Stimulated activated naive CD4-positive, alpha-beta T cell (primary cell): ENCODE results near the gene SAC3D1.

Experiments used
- DNase-seq, 6 experiments: peaks; one replicate each; lab custom pipeline; 2025; lab: John Stamatoyannopoulos, UW

Gene SAC3D1

DNA sequence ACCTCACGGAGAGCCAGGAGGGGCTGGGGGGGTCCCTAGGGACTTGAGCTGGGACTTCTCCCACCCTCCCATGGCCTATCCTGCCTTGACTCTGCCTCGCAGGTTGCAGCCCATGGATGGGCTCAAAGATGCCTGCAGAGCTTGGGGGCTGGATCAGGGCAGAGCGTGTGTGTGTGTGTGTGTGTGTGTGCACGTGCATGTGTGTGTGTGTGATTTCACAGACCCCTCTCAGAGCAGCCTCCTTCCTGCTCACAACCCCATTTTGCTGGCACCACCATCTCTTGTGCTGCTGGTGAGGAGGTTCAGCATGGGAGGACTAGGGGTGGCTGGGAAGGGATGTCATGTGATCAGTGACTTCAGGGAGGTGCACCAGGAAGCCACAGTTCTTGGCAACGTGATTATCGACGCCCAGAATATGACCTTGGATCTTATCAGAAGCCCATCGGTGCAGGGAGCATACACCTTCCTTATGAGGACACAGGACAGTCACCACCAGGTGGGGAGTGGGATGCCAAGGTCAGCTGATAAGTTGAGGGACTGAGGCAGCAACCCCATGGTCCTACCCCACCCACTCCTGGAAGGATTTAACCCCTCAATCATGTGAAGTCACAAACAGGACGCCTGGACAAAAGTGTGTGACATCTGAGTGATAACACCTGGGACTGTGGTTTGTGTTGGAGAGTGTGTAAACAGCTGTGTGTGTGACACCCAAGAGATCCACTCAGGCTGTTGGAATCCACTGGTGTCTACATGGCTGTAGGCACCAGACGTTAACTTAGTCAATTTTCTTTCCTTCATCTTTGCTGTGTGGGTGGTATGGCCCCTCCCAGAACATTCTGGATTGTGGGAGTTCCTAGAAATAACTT is 19.2 kb downstream of the SAC3D1 start:
- DNase-seq = no peak

DNA sequence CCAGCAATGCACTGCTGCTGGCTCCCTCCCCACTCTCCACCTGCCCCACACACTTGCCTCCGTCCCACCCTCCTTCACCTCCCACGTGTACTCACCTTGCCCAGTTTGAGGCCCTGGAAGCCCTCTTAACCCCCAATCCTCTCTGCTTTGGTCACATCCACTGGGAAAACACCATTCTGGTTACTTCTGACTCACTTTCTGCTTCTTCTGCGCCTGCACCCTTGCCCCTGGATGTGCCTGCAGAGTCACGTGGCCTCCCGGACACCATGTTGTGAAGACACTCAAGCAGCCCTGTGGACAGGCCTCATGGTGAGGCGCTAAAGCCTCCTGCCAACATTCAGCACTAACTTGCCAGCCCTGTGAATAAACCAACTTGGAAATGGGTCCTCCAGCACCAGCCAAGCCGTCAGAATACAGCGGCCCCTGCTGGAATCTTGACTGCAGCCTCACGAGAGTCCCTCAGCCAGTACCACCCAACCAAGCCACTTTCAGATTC is 20.0 kb downstream of the SAC3D1 start:
- DNase-seq = peak in 4 of 6 experiments; percentile 39 to 97 (median 92)

DNA sequence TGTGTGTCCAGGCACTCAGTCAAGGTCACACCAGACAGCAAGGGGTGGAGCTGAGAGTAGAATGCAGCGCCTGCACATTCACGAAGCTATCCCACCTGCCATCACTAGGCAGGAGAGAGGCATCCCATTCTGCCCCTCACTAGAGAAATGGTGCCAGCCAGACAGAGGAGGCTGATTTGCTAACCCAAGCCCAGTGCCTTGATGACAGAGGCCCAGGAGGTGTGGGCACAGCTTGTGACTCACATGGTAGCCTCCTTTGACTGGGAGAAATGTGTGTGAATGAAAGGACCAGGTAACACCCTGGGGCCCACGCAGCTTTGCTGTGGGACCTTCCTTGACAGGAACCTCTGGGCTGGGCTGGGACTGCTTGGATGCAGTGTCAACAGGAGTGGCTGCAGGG is 22.5 kb downstream of the SAC3D1 start:
- no peak for DNase-seq

DNA sequence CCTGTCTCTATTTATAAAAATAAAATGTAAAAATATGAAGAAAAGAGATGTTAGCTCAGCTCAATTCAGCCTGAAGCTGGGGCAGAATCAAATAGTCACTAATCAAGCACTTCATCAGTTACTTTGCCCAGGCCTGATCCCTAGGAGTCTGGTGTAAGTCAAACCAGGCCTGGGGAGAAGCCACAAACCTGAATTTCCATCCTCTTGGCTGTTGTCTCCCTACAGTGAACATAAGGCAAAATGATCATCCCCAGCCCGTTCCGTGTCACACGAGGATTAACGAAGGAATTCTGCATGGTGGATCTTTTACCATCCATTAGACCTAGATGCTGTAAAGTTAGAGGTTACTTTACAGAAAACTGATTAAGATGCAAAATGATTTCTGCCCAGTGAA is 23.8 kb downstream of the SAC3D1 start:
- no peak for DNase-seq

DNA sequence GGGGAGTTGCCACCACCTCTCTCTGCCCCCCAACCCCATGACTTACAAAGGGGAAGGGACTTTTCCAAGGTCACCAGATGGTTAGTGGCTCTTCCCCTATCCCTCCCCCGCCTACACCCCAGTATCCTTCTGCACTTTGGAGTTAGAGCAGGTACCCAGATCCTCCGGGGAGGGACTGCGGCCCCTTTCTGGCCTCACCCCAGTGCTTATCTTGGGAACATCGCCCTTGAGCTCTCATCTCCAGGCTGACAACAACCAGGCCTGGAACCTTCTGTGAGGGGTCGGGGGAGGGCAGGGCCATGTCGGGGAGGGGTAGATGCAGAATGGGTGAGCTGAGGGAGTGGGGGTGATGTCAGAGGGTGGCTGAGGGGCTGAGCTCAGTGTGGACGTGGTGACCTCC is 24.8 kb downstream of the SAC3D1 start:
- no peak for DNase-seq

DNA sequence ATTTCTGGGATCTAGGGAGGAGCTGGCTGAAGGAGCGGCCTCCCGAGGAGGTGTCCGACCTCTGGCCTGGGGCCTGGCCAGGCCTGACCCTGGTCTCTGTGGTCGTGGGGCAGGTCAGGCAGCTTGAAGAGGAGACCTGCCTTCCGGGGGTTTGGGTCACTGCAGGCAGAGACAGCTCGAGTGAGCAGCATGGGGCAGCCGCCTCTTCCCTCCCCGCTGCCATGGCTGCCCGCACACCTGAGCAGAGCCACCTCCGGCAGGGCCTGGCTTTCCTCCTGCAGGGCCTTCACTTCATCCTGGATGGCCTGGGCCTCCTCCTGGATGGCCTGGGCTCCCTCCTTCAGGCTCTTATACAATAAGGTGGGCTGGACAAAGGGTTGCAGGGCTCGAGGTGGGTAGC is 25.3 kb downstream of the SAC3D1 start:
- DNase-seq = no peak

DNA sequence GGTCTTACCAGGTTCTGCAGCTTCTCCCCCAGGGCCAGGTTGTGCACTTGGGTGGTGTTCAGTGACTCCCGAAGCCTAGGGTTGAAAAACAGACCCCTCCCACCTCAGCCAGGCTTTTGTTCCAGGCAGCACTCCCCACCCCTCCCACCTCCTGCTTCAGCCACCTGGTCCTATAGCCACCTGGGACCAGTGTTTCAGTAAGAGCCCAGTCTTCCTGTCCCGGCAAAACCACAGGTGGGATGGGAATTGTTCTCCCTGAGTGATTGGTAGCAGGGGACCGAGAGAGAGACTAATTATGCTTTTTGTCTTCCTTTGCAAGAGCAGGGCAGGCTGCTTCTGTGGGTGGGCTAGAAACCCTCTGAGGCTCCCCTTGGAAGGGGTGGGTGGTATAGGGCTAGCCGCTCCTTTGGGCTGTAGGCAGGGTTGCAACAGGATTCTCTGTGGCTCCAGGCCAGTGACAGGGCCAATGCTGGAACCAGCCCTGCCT is 25.8 kb downstream of the SAC3D1 start:
- no peak for DNase-seq

DNA sequence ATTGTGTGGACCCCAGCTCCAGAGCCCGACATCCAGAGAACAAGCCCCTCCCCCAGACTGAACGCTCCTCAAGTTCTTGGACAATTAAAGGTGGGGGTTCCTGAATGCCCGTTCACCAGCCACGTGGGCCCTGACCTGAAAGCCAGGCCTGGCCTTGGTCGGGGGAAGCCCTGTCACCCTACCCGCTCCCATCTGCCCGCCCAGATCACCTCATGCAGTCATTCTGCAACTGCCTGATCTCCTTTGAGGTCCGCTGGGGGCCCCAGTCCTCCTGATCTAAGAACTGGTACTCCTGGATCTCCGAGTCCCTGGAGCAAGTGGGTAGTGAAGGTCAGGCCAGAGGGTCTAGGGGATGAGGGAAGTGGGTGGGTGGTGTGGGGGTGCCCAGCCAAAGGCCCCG is 26.4 kb downstream of the SAC3D1 start:
- DNase-seq = no peak

DNA sequence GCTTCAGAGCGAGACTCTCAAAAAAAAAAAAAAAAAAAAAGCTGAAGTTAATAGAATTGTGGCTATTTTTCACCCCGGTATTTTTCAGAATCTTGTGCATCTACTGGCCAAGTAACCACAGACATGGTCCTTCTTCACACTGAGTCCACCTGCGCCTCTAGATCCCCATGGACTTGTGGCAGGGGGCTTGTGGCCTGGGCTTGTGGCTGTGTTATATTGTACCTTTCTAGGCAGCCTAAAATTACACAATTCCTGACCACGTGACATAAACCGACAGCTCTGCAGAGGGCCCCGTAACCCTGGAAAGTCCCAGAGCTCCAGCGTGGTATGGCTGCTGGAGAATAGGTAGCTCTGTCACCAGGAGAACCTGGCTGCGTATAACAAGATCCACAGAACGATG is 28.2 kb downstream of the SAC3D1 start:
- DNase-seq = no peak

DNA sequence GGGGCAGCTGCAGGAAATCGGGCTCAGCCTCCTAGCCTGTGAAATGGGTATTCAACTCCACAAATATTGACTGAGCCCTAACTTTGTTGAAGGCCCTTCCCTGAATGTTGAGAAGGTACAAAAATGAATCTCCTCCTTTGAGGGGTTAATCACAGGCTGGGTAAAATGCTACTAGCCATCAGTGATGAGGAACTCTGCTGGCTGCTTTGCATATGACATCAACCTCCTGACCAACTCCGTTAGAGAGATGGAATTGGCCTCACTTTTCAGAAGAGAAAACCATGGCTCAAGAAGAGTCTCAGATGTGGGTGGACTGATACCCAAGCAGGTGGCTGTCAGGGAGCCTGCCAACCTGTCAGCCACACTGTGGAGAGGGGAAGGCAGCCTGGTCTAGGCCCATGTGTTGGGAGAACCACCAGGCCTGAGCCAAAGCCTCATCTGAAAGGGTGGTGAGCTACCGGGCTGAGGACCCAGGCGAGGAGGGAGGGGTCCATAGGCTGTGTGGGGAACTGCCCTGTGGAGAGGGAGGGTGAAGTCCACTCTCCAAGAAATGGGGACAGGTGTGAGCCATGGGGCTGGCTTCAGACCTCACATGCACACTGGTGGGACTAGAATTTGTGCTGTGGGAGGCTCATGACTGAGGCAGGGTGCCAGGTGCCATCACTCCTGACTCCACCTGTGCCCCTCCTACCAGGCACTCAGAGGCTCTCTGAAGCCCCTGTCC is 31.1 kb downstream of the SAC3D1 start:
- DNase-seq = no peak

DNA sequence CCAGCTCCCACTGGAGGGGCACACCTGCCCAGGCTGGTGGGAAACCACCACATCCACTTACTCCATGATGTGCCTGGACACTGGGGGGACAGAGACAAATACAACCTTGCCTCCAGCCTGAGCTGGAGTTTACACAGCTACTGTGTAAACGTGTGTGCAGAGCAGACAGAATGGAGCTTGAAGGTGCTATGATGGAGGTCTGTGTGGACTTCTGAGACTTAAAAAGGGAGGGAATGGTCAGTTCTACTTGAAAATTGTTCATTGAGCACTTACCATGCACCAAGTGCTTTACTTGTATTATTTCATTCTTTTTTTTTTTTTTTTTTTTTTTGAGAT is 31.6 kb downstream of the SAC3D1 start:
- DNase-seq = no peak

DNA sequence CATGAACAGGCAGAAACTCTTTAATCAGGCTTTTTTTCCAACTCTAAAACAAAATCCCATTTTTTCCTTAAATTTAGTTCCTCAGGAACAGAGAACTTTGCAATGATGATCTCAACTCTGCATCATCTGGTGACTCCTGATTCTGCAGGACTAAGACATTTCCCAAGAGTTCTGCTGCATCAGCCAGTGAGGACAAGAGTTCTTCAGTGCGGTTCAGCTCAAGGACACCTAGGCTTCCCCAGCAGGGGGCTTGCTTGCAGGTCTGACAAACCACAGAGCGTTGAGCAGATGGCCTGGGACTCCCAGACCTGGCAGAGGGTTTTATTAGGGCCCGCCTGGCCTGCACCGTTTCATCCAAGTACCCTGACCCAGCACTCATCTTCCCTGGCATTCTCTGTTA is 36.4 kb downstream of the SAC3D1 start:
- DNase-seq = no peak

DNA sequence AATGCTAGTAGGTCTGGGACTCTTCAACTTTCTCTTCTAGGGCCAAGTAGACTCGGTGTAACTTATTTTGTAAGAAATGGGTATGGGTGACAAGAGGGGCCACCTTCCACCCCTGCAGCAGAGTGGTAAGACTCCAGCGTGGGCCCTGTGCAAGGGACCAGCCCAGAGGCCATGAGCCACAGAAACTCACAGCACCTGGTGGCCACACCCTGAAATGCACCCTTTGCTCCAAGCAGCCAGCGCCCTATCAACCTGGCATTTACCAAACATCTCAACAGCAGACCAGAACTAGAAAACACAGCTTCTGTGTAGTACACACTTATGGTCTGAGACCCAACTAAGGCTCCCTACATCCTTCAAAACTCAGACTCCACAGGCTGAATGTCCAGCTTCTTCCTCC is 37.1 kb downstream of the SAC3D1 start:
- DNase-seq = peak; percentile 30 to 74 (median 52)

DNA sequence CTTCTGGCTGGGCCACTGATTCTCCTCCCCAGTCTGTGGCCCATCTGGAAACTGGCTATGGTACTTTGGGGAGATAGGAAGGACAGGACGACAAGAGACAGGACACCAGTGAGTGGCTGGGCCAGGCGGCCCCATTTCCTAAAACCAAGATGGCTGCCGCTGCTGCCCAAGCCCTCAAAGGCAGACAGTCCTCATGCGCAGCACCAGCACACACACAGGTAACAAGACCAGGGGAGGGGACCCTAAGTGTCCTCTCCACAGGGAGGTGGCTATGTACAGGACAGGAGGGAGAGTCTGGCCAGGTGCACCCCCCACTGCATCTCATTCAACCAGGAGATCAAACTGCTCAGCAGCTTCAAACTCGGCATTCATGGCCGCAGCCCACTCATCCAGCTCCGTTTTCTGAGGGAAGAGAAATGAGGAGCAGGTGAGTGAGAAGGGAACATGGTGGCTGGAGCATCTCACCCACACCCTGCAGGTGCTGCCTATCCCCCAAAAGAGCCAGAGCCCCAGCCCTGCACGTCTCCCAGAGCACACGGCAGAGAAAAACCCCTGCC is 37.9 kb downstream of the SAC3D1 start:
- no peak for DNase-seq

DNA sequence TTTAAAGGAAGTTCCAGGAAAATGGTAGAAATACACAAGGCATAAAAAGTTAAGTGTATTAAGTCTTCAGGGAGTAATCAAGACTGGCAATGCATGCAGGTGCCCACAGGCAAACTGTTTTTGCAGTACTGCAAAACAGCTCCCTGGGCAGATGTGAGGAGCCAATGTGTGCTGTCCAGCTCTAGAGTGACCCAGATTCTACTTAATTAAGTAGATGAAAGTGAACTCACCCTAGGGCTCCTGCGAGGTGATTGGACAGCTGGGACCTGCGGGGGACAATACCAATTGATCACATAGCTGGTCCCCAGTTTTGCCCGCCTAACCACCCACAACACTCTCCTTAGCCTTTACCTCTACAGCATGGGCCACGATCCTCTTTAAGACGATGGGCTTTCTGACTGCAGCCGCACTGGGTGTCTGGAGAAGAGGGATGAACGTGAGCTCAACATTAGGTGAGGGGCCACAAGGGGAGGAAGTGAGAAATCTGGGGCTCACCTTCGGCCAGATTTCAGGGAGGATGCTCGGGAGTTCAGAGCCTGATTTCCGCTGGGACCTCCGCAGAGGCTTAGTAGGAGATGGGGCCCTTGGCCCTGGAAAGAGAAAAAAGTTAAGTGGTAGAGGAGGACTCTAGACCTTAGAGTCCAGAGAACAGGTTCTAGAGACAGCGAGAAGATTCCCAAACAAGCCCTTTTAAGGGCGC is 42.3 kb downstream of the SAC3D1 start:
- no peak for DNase-seq

DNA sequence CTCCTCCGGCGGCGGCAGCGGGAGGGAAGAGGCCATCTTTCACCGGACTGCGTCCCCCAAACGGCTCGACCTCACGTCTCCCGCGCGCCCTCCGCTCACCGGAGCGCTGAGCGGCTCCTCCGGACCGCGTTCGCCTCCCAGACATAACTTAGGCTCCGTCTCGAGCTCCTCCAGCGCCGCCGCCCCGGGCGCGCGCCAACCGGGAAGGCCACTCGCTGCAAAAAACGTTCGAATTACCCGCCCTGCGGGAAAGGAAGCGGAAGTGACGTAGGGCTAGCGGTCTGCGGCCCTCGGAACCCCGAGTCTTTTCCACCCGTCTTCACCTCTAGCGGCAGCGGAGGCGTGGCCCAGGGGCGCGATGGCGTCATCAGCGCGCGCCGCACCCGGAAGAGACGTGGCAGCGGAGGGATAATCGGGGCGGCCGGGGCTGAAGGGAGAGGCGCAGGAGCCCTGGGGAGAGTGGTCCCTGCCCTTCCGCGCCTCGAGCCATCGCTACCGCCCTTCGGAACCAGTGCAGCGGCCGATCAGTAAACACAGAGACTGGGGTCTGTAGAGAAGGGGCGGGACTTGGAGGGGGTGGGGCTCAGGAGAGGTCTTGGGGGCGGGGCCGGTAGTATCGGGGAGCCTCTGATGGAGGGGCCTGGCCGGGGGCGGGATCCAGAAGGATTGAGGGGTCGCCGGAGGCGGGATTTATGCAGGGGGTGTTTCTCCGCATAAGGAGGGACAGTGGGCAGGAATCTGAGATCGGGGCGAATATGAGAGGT is 43.0 kb downstream of the SAC3D1 start, which contains the start of the genes CDCA5 and ZFPL1:
Gene CDCA5, minus strand, starts transcription at position 207 of the 764 bp plus-strand sequence. Its CDS starts 62 bp downstream, at position 145.
Gene ZFPL1, plus strand, starts transcription at position 389 of the 764 bp plus-strand sequence. CDS start 477 bp downstream, outside the sequence.
- peak; percentile 90 to 97 (median 92) for DNase-seq

DNA sequence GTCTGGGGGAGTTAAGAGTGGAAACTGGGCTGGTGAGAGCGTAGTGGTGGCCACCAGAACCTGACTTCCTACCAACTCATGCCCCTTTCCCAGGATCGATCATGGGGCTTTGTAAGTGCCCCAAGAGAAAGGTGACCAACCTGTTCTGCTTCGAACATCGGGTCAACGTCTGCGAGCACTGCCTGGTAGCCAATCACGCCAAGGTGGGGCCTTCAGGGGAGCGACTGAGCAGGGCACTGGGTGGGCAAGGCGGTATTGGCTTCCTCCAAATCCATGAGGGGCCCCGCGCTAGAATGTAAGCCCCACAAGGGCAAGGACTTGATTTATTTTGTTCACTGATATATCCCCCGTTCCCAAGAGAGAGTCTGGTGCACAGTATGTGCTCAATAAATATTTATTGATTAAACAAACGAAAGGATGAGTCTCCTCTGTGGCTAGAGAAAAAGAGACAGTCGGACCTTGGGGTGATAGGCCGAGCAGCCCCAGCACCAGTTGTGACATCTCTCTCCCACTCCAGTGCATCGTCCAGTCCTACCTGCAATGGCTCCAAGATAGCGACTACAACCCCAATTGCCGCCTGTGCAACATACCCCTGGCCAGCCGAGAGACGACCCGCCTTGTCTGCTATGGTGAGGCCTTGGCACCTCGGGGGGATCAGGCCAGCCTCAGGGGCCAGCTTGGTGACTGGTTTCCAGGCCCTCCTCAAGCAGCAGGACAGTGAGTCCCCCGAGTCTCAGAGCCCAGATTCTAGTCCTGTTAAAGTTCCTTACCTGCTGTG is 43.8 kb downstream of the SAC3D1 start:
- no peak for DNase-seq

DNA sequence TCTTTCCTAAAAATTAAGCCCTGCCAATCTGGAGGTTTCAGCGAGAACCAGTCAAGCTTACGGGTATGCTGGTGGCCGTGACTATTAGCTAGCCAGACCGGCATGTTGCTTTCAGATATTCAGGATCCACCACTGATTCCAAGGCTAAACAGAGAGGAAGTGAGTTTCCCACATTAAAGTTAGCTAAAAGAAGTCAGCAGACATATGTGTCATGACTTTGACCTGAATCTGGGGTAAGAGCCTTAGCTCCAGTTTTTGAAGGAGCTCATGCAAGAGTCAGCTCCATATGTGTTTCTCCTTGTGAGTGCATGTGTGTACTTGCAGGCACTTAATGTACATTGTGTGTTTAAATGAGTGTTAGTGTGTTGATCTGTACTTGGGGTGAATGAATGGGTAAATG is 44.4 kb downstream of the SAC3D1 start:
- no peak for DNase-seq

DNA sequence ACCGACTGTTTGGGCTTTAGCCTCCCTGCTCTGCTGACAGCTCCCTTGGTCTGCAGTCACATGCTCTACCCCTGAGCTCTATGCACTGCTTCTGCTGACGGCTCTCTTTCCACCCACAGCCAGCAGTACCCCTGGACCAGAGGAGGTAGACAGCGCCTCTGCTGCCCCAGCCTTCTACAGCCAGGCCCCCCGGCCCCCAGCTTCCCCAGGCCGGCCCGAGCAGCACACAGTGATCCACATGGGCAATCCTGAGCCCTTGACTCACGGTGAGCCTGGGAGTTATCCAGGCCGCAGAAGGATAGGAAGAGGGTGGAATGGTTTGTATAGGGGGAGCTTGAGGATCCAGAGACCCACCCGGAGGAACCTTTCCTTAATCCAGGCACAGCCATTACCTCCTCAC is 45.8 kb downstream of the SAC3D1 start:
- DNase-seq = no peak

DNA sequence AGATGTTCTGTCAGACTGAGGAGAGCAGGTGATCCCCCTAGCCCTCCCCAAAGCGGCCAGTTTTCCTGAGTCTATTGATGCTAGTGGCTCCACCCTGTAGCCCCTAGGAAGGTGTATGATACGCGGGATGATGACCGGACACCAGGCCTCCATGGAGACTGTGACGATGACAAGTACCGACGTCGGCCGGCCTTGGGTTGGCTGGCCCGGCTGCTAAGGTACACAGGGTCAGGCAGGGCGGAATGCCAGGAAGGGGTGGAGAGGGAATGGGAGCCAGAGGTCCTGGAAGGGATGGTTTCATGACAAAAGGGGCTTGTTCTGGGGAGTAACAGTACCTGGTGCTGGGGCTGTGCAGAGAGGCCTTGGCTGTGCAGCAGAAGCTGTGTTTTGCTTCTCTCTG is 46.2 kb downstream of the SAC3D1 start:
- DNase-seq = no peak
